Measurements from ENCODE around the gene RPLP2. TPM values are rescaled to one million over a fixed set of nuclear protein-coding genes. Genes with fewer than 3 reads are reported as not detected.

RPLP2 gene
- total RNA-seq, 1 donor from 2014 or later: 211 TPM

GRCh38 chr11:796565-797295 is 13.0 kb upstream of the RPLP2 start:
- Histone ChIP-seq H3K27me3 (ENCODE audit: control insufficient read depth, insufficient read depth, low read length) (no peaks in the 10 kb centered on the region), H3K4me3 (ENCODE audit: low read depth, low read length) (peak overlapping the region; percentile 97), H3K36me3 (ENCODE audit: control insufficient read depth, insufficient read depth, low read length) (peaks cover 18% of the 10 kb centered on the region)
- TF ChIP-seq CTCF (IDR thresholded peaks at IDR 0.05; ENCODE audit: insufficient read depth, low read length, severe bottlenecking): no peak
- FAIRE-seq (no peak), DNase-seq (ENCODE audit: low read depth) (no peak)

GRCh38 chr11:797296-798092 is 12.3 kb upstream of the RPLP2 start:
- Histone ChIP-seq H3K36me3 (ENCODE audit: control insufficient read depth, insufficient read depth, low read length) (peaks cover 23% of the 10 kb centered on the region), H3K27me3 (ENCODE audit: control insufficient read depth, insufficient read depth, low read length) (no peaks in the 10 kb centered on the region), H3K4me3 (ENCODE audit: low read depth, low read length) (peak overlapping the region; percentile 97)
- TF ChIP-seq CTCF (IDR thresholded peaks at IDR 0.05; ENCODE audit: insufficient read depth, low read length, severe bottlenecking): no peak
- FAIRE-seq: no peak
- DNase-seq (ENCODE audit: low read depth): peak; percentile 68

GRCh38 chr11:798093-798713 is 11.6 kb upstream of the RPLP2 start, which contains the start of gene SLC25A22:
Gene SLC25A22 (minus strand): TSS chr11:798281. CDS start chr11:795006, 3,275 bp downstream.
- Histone ChIP-seq H3K4me3 (ENCODE audit: low read depth, low read length) (peak within 1 kb of the TSS; percentile 97), H3K27me3 (ENCODE audit: control insufficient read depth, insufficient read depth, low read length) (no peaks in the 10 kb centered on the region), H3K36me3 (ENCODE audit: control insufficient read depth, insufficient read depth, low read length) (peaks cover 27% of the 10 kb centered on the region)
- FAIRE-seq: no peak
- TF ChIP-seq CTCF (IDR thresholded peaks at IDR 0.05; ENCODE audit: insufficient read depth, low read length, severe bottlenecking): peak; percentile 72
- peak; percentile 55 for DNase-seq (ENCODE audit: low read depth)

GRCh38 chr11:799641-800316 is 10.0 kb upstream of the RPLP2 start:
- H3K4me3 ChIP-seq (ENCODE audit: low read depth, low read length): no peak overlapping the region
- no peak for TF ChIP-seq CTCF (IDR thresholded peaks at IDR 0.05; ENCODE audit: insufficient read depth, low read length, severe bottlenecking)
- H3K36me3 ChIP-seq (ENCODE audit: control insufficient read depth, insufficient read depth, low read length): peaks cover 24% of the 10 kb centered on the region
- H3K27me3 ChIP-seq (ENCODE audit: control insufficient read depth, insufficient read depth, low read length): no peaks in the 10 kb centered on the region
- no peak for DNase-seq (ENCODE audit: low read depth)
- no peak for FAIRE-seq

- H3K27me3 ChIP-seq (ENCODE audit: control insufficient read depth, insufficient read depth, low read length): no peaks in the 10 kb centered on the region
- DNase-seq (ENCODE audit: low read depth) (no peak), FAIRE-seq (no peak)
- no peak overlapping the region for H3K4me3 ChIP-seq (ENCODE audit: low read depth, low read length)
- no peak for TF ChIP-seq CTCF (IDR thresholded peaks at IDR 0.05; ENCODE audit: insufficient read depth, low read length, severe bottlenecking)
- peaks cover 24% of the 10 kb centered on the region for H3K36me3 ChIP-seq (ENCODE audit: control insufficient read depth, insufficient read depth, low read length)
Measured at GRCh38 chr11:800473-800872, 9.3 kb upstream of the RPLP2 start.

Measured in bronchial epithelial cell (primary cell).